Caco-2 (cell line): Measurements from ENCODE around the gene TUBGCP6. TPM values are rescaled to one million over a fixed set of nuclear protein-coding genes. Genes with fewer than 3 reads are reported as not detected.

Experiments
- BruUV-seq: library from RNA; stranded (reverse); fragments of 400-500 nt; replicated peaks from 2 replicates; lab custom pipeline; 2021; lab: Mats Ljungman, UMichigan
- CTCF ChIA-PET: fragments of 300-600 bp; sonication (Branson Sonifier 250); formaldehyde crosslinking; loops from one replicate; lab custom pipeline; 2022; ENCODE audit warnings: antibody characterized with exemption; lab: Charles Lee
- POLR2A ChIA-PET: fragments of 300-600 bp; sonication (Branson Sonifier 250); formaldehyde crosslinking; loops from one replicate; lab custom pipeline; 2022; ENCODE audit warnings: antibody characterized with exemption; lab: Charles Lee
- DNase-seq, 2 experiments: peaks; one replicate each; pipeline versions ENCODE4 v3.0.0 to v3.0.0-alpha.2; 2020 to 2022
- H3K27me3 ChIP-seq: replicated peaks from 2 replicates; pipeline ENCODE4 v1.6.0; 2011; ENCODE audit warnings: low read length; ENCODE audit not compliant: control insufficient read depth, insufficient read depth
- H3K36me3 ChIP-seq: 2 replicates; pipeline ENCODE4 v1.5.1; 2011; ENCODE audit warnings: low read length; ENCODE audit not compliant: control insufficient read depth, insufficient read depth
- H3K4me1 ChIP-seq: fragments of 250-450 bp; sonication (Bioruptor Pico); 2 replicates; pipeline ENCODE4 v1.5.1; 2020; ENCODE audit warnings: mild to moderate bottlenecking
- H3K4me3 ChIP-seq: 2 replicates; pipeline ENCODE4 v1.5.1; 2011; ENCODE audit warnings: low read depth, mild to moderate bottlenecking, control low read depth, low read length
- H3K9me3 ChIP-seq: fragments of 250-450 bp; sonication (Bioruptor Pico); 2 replicates; pipeline ENCODE4 v1.5.1; 2020; ENCODE audit warnings: mild to moderate bottlenecking, moderate library complexity
- H3K27ac Mint-ChIP-seq: one replicate; pipeline ENCODE4 v1.8.0; 2022; ENCODE audit warnings: mixed read lengths; ENCODE audit not compliant: unreplicated experiment
- H3K27me3 Mint-ChIP-seq: one replicate; pipeline ENCODE4 v1.8.0; 2022; ENCODE audit warnings: mixed read lengths; ENCODE audit not compliant: insufficient read depth, unreplicated experiment
- H3K36me3 Mint-ChIP-seq: one replicate; pipeline ENCODE4 v1.8.0; 2022; ENCODE audit warnings: mild to moderate bottlenecking, mixed read lengths; ENCODE audit not compliant: insufficient read depth, unreplicated experiment
- H3K4me1 Mint-ChIP-seq: one replicate; pipeline ENCODE4 v1.8.0; 2022; ENCODE audit warnings: low read depth, mixed read lengths; ENCODE audit not compliant: unreplicated experiment
- H3K4me3 Mint-ChIP-seq: one replicate; pipeline ENCODE4 v1.8.0; 2022; ENCODE audit warnings: mild to moderate bottlenecking, moderate library complexity, mixed read lengths; ENCODE audit not compliant: unreplicated experiment
- H3K9me3 Mint-ChIP-seq: one replicate; pipeline ENCODE4 v1.8.0; 2022; ENCODE audit warnings: mixed read lengths; ENCODE audit not compliant: unreplicated experiment
- intact Hi-C: fragments of 100-400 bp; cut with micrococcal nuclease; formaldehyde crosslinking; loops from one replicate; pipeline ENCODE4 v1.10.0; 2022; ENCODE audit not compliant: unreplicated experiment
- total RNA-seq: library from RNA; stranded (reverse); gene quantifications from 2 replicates; pipeline ENCODE4 v1.2.3, GENCODE V29; 2022
- TF ChIP-seq, protein P1 (sequence below), 2 experiments: fragments of 200-600 bp in 1 of 2; IDR thresholded peaks; 1 replicate in 1 of 2; 2 replicates in 1 of 2; pipeline versions ENCODE4 v1.5.1 to v1.8.0; 2011 to 2022; ENCODE audit warnings: antibody characterized with exemption in 1 of 2, control low read depth in 1 of 2, inconsistent platforms in 1 of 2, low read depth in 1 of 2, low read length in 1 of 2, mild to moderate bottlenecking in 1 of 2, moderate library complexity in 1 of 2; ENCODE audit not compliant: insufficient read depth in 1 of 2, severe bottlenecking in 1 of 2, unreplicated experiment in 1 of 2

Gene TUBGCP6
- total RNA-seq, 1 experiment from 2014 or later: 29.3 TPM

DNA sequence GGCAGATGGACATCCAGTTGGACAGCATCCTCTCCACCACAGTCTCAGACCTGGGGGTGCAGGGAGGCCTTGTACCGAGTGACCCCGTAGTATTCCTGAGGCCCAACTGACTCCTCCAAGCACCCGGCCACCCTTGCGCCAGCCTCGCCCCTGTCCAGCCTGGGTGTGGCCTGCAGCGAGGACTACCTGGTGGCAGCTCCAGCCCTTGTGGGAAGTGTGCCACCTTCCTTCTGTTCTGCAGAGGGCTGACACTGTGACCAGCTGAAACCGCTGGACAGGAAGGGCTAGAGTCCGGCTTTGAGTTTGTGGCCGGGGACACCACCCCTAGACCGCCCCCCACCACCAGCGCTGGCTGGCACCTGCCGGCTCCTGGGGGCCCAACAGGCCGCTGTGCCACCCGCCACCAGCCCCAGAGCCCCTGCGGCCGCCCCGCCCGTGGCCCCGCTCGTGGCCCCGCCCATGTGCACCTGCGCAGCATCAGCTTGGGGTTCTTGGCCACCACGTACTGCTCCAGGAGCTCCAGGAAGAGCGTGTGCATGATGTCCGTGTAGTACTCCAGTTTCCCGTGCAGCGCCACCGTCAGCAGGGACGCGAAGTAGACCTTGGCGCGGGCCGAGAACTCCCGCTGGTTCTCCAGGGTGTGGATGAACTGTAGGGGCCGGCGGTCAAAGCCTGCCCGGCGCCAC is 35.3 kb upstream of the TUBGCP6 start:
- Histone ChIP-seq H3K4me3 (no peak overlapping the region), H3K4me1 (peaks cover 18% of the 10 kb centered on the region), H3K9me3 (no peaks in the 10 kb centered on the region), H3K27me3 (no peaks in the 10 kb centered on the region), H3K36me3 (peaks cover 14% of the 10 kb centered on the region)
- DNase-seq: no peak
- TF ChIP-seq, protein P1, sequence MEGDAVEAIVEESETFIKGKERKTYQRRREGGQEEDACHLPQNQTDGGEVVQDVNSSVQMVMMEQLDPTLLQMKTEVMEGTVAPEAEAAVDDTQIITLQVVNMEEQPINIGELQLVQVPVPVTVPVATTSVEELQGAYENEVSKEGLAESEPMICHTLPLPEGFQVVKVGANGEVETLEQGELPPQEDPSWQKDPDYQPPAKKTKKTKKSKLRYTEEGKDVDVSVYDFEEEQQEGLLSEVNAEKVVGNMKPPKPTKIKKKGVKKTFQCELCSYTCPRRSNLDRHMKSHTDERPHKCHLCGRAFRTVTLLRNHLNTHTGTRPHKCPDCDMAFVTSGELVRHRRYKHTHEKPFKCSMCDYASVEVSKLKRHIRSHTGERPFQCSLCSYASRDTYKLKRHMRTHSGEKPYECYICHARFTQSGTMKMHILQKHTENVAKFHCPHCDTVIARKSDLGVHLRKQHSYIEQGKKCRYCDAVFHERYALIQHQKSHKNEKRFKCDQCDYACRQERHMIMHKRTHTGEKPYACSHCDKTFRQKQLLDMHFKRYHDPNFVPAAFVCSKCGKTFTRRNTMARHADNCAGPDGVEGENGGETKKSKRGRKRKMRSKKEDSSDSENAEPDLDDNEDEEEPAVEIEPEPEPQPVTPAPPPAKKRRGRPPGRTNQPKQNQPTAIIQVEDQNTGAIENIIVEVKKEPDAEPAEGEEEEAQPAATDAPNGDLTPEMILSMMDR (IDR thresholded peaks at IDR 0.05; ENCODE audit: insufficient read depth in 1 of 2, low read depth in 1 of 2, low read length in 1 of 2, severe bottlenecking in 1 of 2, unreplicated experiment in 1 of 2): no peak
- H3K4me3 Mint-ChIP-seq: no peak overlapping the region
- H3K27me3 Mint-ChIP-seq: no peaks in the 10 kb centered on the region
- BruUV-seq: no TSS peak
- peaks cover 71% of the 10 kb centered on the region for H3K36me3 Mint-ChIP-seq
- H3K9me3 Mint-ChIP-seq: no peaks in the 10 kb centered on the region
- ChIA-PET CTCF (no interaction called here), POLR2A (no interaction called here)
- H3K27ac Mint-ChIP-seq: no peak overlapping the region
- intact Hi-C loops: no loop called here
- no peaks in the 10 kb centered on the region for H3K4me1 Mint-ChIP-seq

DNA sequence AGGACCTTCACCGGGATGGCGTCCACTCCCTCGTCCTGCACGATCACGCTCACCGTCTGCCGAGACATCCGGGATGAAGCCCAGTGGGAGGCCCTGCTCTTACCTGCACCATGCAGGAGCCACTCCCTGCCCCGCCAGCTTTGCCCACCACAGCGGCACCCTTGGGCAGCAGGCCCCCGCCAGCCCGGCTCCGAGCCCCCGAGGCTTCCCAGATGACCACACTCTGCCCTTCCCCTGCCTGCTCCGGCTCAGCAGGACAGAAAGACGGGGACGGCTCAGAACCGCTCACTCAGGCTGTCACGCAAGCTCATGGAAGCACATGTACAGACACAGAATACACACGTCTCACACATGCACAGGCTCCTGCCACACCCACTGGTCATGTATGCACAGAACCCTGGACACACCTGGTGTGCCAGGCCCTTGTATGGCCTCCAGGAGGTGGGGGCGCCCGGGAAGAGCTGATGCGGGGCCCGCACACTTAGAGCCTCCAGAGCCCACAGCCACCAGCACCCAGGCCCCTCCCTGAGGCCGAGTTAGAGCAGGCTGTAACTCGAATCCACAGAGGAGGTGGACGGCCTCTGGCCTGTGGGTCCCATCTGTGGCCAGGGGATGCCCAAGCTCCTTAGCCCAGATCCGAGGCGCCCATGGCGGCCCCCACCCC is 34.3 kb upstream of the TUBGCP6 start:
- Histone ChIP-seq H3K4me1 (peaks cover 18% of the 10 kb centered on the region), H3K36me3 (peaks cover 16% of the 10 kb centered on the region), H3K27me3 (no peaks in the 10 kb centered on the region), H3K4me3 (no peak overlapping the region), H3K9me3 (no peaks in the 10 kb centered on the region)
- ChIA-PET CTCF (no interaction called here), POLR2A (no interaction called here)
- intact Hi-C loops: no loop called here
- no peak for DNase-seq
- TF ChIP-seq, protein P1 (IDR thresholded peaks at IDR 0.05; ENCODE audit: insufficient read depth in 1 of 2, low read depth in 1 of 2, low read length in 1 of 2, severe bottlenecking in 1 of 2, unreplicated experiment in 1 of 2): no peak
- BruUV-seq: no TSS peak
- H3K27ac Mint-ChIP-seq: no peak overlapping the region
- no peaks in the 10 kb centered on the region for H3K27me3 Mint-ChIP-seq
- no peaks in the 10 kb centered on the region for H3K4me1 Mint-ChIP-seq
- peaks cover 68% of the 10 kb centered on the region for H3K36me3 Mint-ChIP-seq
- H3K9me3 Mint-ChIP-seq: no peaks in the 10 kb centered on the region
- no peak overlapping the region for H3K4me3 Mint-ChIP-seq

DNA sequence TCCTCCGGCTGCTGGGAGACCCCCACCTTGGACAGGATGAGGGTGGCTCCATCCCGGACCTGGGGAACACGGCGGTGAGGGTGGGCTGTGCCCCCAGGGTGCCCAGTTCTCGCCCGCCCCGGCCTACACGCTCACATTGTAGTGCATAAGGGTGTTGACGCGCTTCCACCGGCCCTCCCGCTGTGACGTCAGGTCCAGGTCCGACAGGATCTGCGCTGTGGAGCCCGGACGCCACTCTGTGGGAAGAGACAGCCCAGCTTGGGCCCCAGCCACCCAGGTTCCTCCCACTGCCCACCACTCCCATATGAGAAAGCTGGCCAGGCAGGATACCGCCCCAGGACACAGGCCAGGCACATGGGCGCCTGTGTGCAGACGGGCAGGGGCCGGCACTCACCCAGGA is 33.6 kb upstream of the TUBGCP6 start:
- Mint-ChIP-seq H3K9me3 (no peaks in the 10 kb centered on the region), H3K4me3 (no peak overlapping the region), H3K27me3 (no peaks in the 10 kb centered on the region), H3K4me1 (no peaks in the 10 kb centered on the region), H3K27ac (no peak overlapping the region), H3K36me3 (peaks cover 66% of the 10 kb centered on the region)
- no TSS peak for BruUV-seq
- TF ChIP-seq, protein P1 (IDR thresholded peaks at IDR 0.05; ENCODE audit: insufficient read depth in 1 of 2, low read depth in 1 of 2, low read length in 1 of 2, severe bottlenecking in 1 of 2, unreplicated experiment in 1 of 2): no peak
- no peaks in the 10 kb centered on the region for H3K9me3 ChIP-seq
- CTCF ChIA-PET: no interaction called here
- H3K4me1 ChIP-seq: peaks cover 18% of the 10 kb centered on the region
- H3K4me3 ChIP-seq: no peak overlapping the region
- peaks cover 16% of the 10 kb centered on the region for H3K36me3 ChIP-seq
- no peaks in the 10 kb centered on the region for H3K27me3 ChIP-seq
- POLR2A ChIA-PET: no interaction called here
- intact Hi-C loops: no loop called here
- no peak for DNase-seq
